Right kidney (tissue), 1 donor: ENCODE results near the gene DDX39B.
"Not testable (repeated sequence)": the region's sequence is repeated elsewhere in the genome, so short reads cannot be mapped to it uniquely, and the experiment has no call there.

Experiments used
- DNase-seq: peaks from one replicate; pipeline ENCODE4 v3.0.0-alpha.2; 2016

The DDX39B gene

DNA sequence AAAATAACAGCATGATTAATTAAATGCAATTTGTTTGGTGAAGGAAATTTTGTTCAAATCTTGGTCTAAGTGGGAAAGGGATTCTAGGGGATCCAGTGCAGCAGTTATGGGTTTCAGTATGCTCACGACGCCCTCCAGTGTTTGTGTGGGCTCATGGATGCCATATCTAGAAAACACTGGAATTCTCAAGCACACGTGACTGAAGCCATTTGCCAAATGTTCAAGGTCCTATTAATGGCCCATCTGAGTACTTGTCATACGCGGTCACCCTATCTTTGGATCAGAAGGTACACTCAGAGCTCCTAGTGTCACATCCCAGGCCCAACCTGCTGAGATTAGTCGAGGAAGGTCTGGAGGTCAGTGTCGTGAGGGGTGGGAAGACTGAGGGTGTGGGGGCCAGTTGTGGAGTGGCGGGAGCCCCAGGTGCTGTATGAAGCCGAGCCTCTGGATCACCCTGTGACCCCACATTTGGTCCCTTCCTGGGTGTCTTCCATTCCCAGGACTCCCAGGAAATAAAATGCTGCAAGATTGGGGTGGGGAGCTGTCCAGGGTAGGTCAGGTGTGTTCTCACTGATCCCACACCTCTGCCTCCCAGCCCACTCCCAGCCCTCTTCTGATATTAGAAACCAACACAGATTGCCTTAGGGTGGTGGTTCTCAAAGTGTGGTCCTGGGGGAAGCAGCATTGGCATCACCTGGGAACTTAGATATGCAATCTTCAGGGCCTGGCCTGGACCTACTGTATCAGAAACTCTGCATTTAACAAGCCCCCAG lies 55.6 kb downstream of the DDX39B start:
- DNase-seq = not testable (repeated sequence)

DNA sequence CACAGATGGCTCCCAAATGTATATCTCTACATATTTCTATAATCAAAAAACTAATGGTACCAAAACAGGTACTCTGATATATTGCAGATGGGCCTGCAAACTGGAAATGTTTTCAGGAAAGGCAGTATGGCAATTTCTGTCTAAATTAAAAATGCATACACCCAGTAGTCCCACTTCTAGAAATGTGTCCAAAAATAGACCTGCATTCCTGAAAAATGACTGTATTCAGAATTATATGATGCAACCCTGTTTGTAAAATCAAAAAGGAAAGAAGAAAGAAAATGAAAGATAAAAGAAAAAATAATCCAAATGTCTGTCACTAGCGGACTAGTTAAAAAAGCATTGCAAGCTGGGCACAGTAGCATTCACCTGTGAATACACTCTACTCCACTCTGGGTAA lies 56.7 kb downstream of the DDX39B start:
- no peak for DNase-seq

DNA sequence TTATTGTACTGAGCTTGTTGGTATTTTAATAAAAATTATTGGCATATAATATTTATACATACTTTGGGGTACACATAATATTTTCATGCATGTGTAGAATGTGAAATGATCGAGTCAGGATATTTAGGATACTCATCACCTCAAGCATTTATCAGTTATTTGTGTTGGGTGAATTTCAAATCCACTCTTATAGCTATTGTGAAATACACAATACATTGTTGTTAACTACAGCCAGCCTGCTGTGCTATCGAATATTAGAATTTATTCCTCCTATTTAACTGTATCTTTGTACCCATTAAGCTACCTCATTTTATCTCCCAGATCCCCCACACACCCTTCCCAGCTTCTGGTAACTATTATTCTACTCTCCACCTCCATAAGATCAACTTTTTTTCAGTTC lies 58.4 kb downstream of the DDX39B start:
- no peak for DNase-seq

DNA sequence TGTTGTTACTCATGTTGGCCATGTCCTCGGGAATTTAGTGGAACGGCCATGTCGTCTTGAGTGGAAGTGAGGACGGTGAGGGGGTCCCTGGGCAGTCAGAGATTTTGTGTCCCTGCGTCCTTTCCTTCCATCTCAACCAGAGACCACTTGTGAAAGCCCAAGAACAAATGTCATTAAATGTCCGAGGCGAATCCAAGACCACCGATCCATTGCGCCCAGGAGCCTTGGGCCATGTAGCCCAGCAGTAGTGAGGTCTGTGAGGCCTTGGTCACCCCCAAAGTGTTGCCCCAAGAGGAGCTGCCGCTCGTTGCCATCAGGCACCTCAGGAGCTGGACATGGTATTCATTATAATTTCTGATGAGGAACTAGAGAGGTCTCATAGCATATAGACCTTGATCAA lies 61.2 kb downstream of the DDX39B start:
- DNase-seq = no peak
